Keratinocyte (primary cell): Measurements from ENCODE around the gene LDLRAD4. TPM values are rescaled to one million over a fixed set of nuclear protein-coding genes. Genes with fewer than 3 reads are reported as not detected.

Experiments used
- DNase-seq: peaks from one replicate; pipeline ENCODE4 v3.0.0-alpha.2; 2011; ENCODE audit warnings: low read depth, missing footprints, low spot score
- FAIRE-seq: peaks from 2 replicates; lab custom pipeline; 2011; peaks lifted over from hg19 to GRCh38; lab: Jason Lieb, UNC
- H2AFZ ChIP-seq: 2 replicates; pipeline ENCODE4 v1.6.0; 2012; ENCODE audit warnings: low read length, control low read depth, inconsistent platforms; ENCODE audit not compliant: control insufficient read depth
- H3K27ac ChIP-seq: 2 replicates; pipeline ENCODE4 v1.5.1; 2011; ENCODE audit warnings: low read length; ENCODE audit not compliant: control insufficient read depth, insufficient read depth
- H3K27me3 ChIP-seq: 3 replicates; pipeline ENCODE4 v1.6.0; 2011; ENCODE audit warnings: low read length; ENCODE audit not compliant: control insufficient read depth, insufficient read depth; ENCODE audit errors: extremely low read depth
- H3K36me3 ChIP-seq, 2 experiments: 2 replicates in 1 of 2; 3 replicates in 1 of 2; pipeline ENCODE4 v1.5.1; 2011; ENCODE audit warnings: low read length in 2 of 2, mild to moderate bottlenecking in 1 of 2; ENCODE audit not compliant: control insufficient read depth in 2 of 2, insufficient read depth in 2 of 2; ENCODE audit errors: extremely low read depth in 1 of 2
- H3K4me1 ChIP-seq: 3 replicates; pipeline ENCODE4 v1.5.1; 2011; ENCODE audit warnings: low read length; ENCODE audit not compliant: control insufficient read depth, insufficient read depth; ENCODE audit errors: extremely low read depth
- H3K4me2 ChIP-seq: 3 replicates; pipeline ENCODE4 v1.6.0; 2011; ENCODE audit warnings: low read depth, low read length; ENCODE audit not compliant: control insufficient read depth, insufficient read depth; ENCODE audit errors: extremely low read depth
- H3K4me3 ChIP-seq, 3 experiments: fragments of 200-600 bp in 1 of 3; sonication (generic) in 1 of 3; 2 replicates in 2 of 3; 3 replicates in 1 of 3; pipeline ENCODE4 v1.5.1; 2011 to 2016; ENCODE audit warnings: low read length in 3 of 3, mild to moderate bottlenecking in 3 of 3, control low read depth in 2 of 3, inconsistent platforms in 1 of 3, low read depth in 1 of 3, mixed read lengths in 1 of 3, mixed run types in 1 of 3, moderate library complexity in 1 of 3; ENCODE audit not compliant: control insufficient read depth in 2 of 3, insufficient read depth in 2 of 3; ENCODE audit errors: extremely low read depth in 1 of 3
- H3K79me2 ChIP-seq: 2 replicates; pipeline ENCODE4 v1.6.0; 2012; ENCODE audit warnings: low read length; ENCODE audit not compliant: control insufficient read depth, insufficient read depth
- H3K9ac ChIP-seq: 3 replicates; pipeline ENCODE4 v1.6.0; 2011; ENCODE audit warnings: low read length; ENCODE audit not compliant: control insufficient read depth, insufficient read depth; ENCODE audit errors: extremely low read depth
- H3K9me1 ChIP-seq: 3 replicates; pipeline ENCODE4 v1.6.0; 2011; ENCODE audit warnings: low read length; ENCODE audit not compliant: control insufficient read depth, insufficient read depth; ENCODE audit errors: extremely low read depth
- H3K9me3 ChIP-seq: 2 replicates; pipeline ENCODE4 v1.5.1; 2012; ENCODE audit warnings: low read depth, low read length; ENCODE audit not compliant: control insufficient read depth
- H4K20me1 ChIP-seq: 3 replicates; pipeline ENCODE4 v1.6.0; 2011; ENCODE audit warnings: low read length; ENCODE audit not compliant: control insufficient read depth, insufficient read depth; ENCODE audit errors: extremely low read depth
- CTCF ChIP-seq, 3 experiments: IDR thresholded peaks in 1 of 3; conservative IDR thresholded peaks in 1 of 3; optimal IDR thresholded peaks in 1 of 3; 2 replicates in 2 of 3; 3 replicates in 1 of 3; pipeline versions ENCODE3 to v1.5.1; 2011; ENCODE audit warnings: low read length in 3 of 3, mild to moderate bottlenecking in 3 of 3, moderate library complexity in 2 of 3, control low read depth in 1 of 3, inconsistent platforms in 1 of 3; ENCODE audit not compliant: insufficient read depth in 2 of 3; ENCODE audit errors: extremely low read depth in 1 of 3
- EZH2 ChIP-seq: IDR thresholded peaks from one replicate; pipeline ENCODE4 v1.6.1; 2012; ENCODE audit warnings: inconsistent platforms, mild to moderate bottlenecking, low read length, moderate library complexity
- dilution Hi-C: fragments of 300-500 bp; cut with MboI; formaldehyde crosslinking; loops from one replicate; pipeline ENCODE4 v1.7.0; 2020; ENCODE audit warnings: low sequenced_read_pairs; ENCODE audit not compliant: extremely low pct_ligation_motif_present
- polyA plus RNA-seq, 5 experiments: library from polyadenylated mRNA; depleted of rRNA in 3 of 5; stranded (reverse) in 3 of 5; stranded (forward) in 1 of 5; unstranded in 1 of 5; fragments of >200 nt; gene quantifications; 1 replicate in 1 of 5; 2 replicates in 3 of 5; 3 replicates in 1 of 5; pipeline versions ENCODE4 v1.2.1 to v1.2.3, GENCODE V29; 2011 to 2012; ENCODE audit warnings: missing spikeins in 2 of 5, low read depth in 1 of 5, low replicate concordance in 1 of 5

LDLRAD4 gene
- polyA plus RNA-seq, 1 donor (not counting 4 experiments of a cell fraction or from before 2014, with no cell fraction given) = not detected

GRCh38 chr18:13580351-13580750, 361.8 kb downstream of the LDLRAD4 start:
- FAIRE-seq = no peak

GRCh38 chr18:13580991-13581390, 362.4 kb downstream of the LDLRAD4 start:
- dilution Hi-C loops = no loop called here
- Histone ChIP-seq H3K4me3 (no peak overlapping the region), H3K36me3 (no peaks in the 10 kb centered on the region), H3K4me2 (no peak overlapping the region), H3K27me3 (no peaks in the 10 kb centered on the region), H3K79me2 (no peaks in the 10 kb centered on the region), H4K20me1 (no peaks in the 10 kb centered on the region), H2AFZ (no peak overlapping the region), H3K9ac (no peak overlapping the region), H3K9me1 (no peaks in the 10 kb centered on the region), H3K27ac (no peak overlapping the region), H3K4me1 (no peaks in the 10 kb centered on the region), H3K9me3 (no peaks in the 10 kb centered on the region)
- no peak for TF ChIP-seq CTCF (optimal IDR thresholded peaks at IDR 0.05 in 1 of 3, IDR thresholded peaks at IDR 0.05 in 1 of 3, conservative IDR thresholded peaks at IDR 0.05 in 1 of 3; ENCODE audit: extremely low read depth in 1 of 3, insufficient read depth in 2 of 3, low read length in 3 of 3)
- TF ChIP-seq EZH2 = no peak
- FAIRE-seq = no peak
- DNase-seq = no peak

More at GRCh38 chr18:13580351-13580750, 361.8 kb downstream of the LDLRAD4 start:
- H3K4me3 ChIP-seq = no peak overlapping the region
- no peak overlapping the region for H2AFZ ChIP-seq
- H3K27ac ChIP-seq = no peak overlapping the region
- H3K4me2 ChIP-seq = no peak overlapping the region
- H3K9me1 ChIP-seq = no peaks in the 10 kb centered on the region
- no peak overlapping the region for H3K9ac ChIP-seq
- H3K4me1 ChIP-seq = no peaks in the 10 kb centered on the region
- H4K20me1 ChIP-seq = no peaks in the 10 kb centered on the region
- no peaks in the 10 kb centered on the region for H3K36me3 ChIP-seq
- H3K79me2 ChIP-seq = no peaks in the 10 kb centered on the region
- H3K9me3 ChIP-seq = no peaks in the 10 kb centered on the region
- DNase-seq = no peak
- no peaks in the 10 kb centered on the region for H3K27me3 ChIP-seq
- no peak for TF ChIP-seq EZH2
- TF ChIP-seq CTCF (optimal IDR thresholded peaks at IDR 0.05 in 1 of 3, IDR thresholded peaks at IDR 0.05 in 1 of 3, conservative IDR thresholded peaks at IDR 0.05 in 1 of 3; ENCODE audit: extremely low read depth in 1 of 3, insufficient read depth in 2 of 3, low read length in 3 of 3) = no peak
- dilution Hi-C loops = no loop called here
